ENCODE results near the gene PIK3C2G.

PIK3C2G gene

DNA sequence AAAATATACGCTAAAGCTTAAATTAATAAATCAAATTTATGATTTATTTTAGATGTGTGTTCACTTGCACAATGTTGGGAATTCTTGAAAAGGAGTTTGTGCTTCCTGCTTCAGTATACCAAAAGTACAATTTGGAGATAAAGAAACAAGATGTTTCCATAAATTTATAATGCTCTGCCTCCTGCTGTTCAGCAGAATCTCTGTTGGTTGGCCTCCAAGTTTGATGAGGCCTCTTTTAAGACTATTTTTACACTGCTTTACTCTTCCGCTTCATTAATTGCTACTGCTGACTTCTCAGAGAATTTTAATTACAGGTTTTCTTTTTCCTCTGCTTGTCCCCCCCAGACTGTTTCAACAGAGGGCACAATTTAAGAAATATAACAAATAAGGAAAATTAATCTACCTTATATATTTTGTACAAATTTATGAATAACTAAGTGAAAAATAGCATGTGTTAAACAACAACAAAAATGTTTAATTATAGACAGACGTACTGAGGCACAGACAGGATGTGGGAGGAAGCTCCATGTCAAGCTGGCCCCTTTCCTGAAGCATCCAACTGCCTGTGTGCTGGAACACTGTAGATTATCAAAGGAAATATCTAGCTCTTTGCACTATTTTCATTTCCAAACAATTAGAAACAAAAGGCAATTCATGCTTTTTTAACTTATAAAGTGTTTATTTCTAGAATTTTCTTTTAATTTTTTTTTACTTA, 83.9 kb downstream of the PIK3C2G start:
- DNase-seq (ENCODE audit: low read depth): no peak

DNA sequence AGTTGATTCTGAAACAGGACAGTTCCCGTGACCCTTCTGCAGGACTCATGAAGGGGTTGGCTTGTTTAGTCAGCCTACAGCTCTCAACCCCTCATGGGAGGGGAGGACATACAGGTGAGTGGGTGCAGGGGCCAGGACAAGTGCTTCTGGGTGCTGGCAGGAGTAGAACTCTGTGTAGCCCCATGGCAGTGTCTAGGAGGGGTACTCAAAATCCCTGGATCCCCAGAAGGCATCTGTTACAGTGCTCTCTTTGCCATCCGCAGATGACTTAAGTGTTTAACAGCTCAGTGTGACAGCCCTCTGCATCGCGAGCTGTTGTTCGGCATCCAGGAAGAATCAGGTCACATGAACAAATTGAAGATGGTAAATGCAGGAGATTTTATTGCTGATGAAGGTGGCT, 91.0 kb downstream of the PIK3C2G start:
- DNase-seq (ENCODE audit: low read depth): no peak

DNA sequence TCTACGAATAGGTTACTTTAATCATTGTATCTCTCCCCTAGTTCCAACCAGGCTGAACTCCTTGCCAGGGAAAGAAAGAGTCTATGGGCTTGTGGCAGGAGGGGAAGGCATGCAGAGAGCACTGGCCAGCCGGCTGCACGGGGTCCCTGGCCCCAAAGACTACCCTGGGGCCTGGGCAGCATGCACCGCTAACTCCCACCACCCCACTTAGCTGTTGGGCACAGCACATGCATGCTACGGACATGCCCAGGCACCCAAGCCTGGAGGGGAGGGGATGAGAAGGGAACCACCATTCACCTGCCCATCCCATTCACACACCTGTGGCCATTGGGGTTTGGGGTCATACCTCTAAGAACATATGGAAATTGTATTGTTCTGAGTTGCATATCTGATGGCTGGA, 94.1 kb downstream of the PIK3C2G start:
- no peak for DNase-seq (ENCODE audit: low read depth)

DNA sequence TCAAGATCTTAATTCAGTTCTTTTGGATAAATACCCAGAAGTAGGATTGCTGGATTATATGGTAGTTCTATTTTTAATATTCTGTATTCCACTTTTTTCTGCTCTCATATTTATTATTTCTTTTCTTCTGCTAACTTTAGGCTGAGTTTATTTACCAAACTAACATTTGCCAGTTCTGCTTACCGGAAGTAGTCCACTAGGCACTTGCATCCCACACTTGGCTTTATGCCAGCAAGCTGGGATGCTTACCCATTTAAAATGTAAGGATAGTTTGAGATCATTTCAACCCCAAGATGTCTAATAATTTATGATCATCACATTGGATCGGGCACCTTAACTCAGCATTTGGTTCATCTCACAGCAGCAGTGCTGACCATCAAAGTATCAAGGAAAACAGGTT, 96.8 kb downstream of the PIK3C2G start:
- DNase-seq (ENCODE audit: low read depth): no peak

DNA sequence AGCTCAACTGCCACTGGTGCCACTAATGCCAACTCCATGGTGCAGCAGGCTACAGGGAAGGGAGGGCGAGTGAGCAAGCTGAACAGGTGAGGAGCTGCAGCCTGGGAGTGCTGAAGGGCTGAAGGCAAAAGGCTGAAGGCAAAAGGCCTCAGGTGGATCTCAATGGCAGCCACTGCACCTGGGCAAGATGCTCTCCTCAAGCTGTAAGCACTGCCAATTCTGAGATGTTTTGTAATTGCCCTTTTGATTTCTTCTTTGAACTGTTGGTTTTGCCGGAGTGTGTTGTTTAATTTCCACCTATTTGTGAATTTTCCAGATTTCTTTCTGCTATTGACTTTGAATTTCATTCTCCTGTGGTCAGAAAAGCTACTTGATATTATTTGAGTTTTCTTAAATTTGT, 97.6 kb downstream of the PIK3C2G start:
- no peak for DNase-seq (ENCODE audit: low read depth)

DNA sequence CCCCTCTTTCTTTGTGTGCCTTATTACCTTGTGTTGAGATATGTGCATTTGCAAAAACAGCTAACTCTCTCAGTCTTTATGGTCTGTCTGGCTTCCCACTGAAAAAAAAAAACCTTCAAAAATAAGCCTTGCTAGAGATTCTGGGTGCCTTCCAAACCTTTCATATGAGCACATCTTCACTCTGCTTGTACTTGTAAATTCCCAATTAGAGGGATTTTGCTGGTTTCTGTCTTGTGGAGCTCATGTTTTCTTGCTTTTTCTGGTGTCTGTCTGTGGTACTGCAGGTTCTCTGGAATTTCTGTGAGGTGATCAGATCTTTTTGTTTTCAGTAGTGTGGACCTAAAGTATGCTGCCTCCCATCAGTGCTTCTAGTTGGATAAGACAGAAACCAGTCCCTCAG, 100.1 kb downstream of the PIK3C2G start:
- no peak for DNase-seq (ENCODE audit: low read depth)

DNA sequence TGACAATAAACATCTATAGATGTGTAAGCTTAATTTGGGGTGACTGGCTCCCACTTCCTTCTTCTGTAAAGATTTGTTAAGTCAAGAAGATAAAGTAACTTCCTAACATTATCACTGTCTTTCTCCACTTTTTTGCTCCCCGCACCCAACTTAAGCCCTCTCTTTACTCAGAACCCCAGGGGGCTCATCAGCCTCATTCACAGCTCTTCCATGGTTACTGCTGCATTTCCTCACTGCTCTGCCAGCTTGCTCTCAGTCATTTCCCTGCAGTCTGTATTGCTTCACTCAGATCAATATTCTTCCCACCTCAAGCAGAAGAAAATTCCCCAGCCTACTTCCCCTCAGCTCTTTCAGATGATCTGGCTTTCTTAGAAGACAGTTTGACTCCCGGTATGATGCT, 102.0 kb downstream of the PIK3C2G start:
- DNase-seq (ENCODE audit: low read depth): no peak

DNA sequence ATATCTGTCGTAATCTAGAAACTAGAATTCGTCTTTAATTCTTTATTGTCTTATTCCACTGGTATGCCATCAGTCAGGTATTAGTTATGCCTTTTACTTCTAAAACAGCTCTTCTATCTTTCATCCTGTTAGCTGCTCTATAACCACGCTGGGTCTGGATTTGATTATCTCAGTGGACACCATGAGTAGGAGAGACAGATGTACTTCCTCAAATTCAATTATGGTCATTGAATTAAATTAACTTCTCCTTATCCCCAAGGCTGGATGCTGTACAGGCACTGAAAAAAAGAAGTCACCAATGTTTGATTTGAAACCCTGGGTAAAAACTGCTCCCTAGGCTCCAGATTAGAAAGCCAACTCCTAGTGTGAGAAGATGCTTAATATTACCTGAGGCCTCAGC, 107.3 kb downstream of the PIK3C2G start:
- no peak for DNase-seq (ENCODE audit: low read depth)

DNA sequence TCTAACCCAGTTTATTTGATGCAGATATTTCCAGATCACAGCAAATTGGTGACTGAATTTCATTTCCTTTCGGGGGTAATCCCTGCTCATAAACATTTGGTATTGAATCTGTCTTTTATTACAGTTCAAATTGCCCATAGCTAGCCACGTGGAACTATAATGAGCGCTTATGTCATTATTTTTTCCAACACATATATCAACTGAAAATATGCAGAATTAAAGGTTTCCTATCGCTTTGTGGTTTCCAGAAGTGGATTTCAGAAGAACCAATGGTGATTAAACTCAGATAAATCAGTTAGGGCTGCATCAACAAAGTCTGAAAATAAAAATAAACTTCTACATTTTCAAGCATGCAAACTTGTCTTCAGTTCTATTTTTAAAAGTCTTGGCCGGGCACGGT, 111.9 kb downstream of the PIK3C2G start:
- DNase-seq (ENCODE audit: low read depth): no peak

DNA sequence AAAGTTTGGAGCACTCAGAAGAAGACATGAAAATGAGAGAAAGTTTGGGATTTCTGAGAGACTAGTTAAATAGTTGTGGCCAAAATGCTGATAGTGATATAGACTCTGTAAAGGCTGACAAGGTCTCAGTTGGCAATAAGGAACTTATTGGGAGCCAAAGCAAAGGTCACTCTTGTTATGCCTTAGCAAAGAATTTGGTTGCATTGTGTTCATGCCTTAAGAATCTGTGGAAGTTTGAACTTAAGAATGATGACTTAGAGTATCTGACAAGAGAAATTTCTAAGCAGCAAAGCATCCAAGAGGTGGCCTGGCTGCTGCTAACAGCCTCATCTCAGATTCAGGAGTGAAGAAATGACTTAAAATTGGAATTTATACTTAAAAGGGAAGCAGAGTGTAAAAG, 113.8 kb downstream of the PIK3C2G start:
- no peak for DNase-seq (ENCODE audit: low read depth)

DNA sequence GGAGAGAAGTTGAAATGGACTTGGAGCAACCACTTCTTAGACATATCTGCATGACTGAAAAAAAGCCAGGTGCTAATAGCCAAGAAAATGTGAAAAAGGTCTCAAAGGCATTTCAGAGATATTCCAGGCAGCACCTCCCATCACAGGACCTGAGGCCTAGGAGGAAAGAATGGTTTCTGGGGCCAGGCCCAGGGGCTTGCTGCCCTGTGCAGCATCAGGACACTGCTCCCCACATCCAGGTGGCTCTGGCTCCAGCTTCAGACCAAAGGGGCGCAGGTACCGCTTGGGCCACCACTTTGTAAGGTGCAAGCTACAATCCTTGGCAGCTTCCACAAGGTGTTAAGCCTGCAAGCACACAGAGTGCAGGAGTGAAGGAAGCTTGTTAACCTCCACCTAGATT, 114.3 kb downstream of the PIK3C2G start:
- no peak for DNase-seq (ENCODE audit: low read depth)

DNA sequence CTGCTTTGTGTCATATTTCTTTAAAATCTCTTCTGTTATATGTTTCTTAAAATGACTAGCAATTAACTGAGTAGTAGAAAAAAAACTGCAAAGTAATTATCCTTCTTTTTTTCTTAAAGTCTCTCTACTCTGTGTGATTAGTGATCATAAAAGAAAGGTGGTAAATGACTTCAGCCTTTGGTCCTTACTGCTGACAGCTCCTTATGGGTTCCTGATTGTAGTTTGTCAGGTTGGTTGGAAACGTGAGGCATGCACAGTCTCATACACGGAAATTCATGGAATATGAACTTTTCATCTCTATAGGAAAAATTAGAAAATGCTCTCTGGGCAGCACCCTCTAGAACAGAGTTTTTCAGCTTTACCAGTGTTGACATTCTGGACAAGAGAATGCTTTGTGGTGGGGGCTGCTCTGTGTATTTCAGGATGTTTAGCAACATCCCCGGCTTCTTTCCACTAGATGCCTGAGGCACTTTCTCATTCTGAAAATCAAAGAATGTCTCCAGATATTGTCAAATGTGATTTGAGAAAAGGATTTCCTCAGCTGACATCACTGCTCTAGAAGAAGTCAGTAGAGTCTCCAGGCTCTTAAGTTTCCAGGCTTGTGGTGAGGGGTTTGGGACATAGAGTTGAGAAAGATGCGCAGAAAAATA, 121.0 kb downstream of the PIK3C2G start:
- DNase-seq (ENCODE audit: low read depth): no peak

DNA sequence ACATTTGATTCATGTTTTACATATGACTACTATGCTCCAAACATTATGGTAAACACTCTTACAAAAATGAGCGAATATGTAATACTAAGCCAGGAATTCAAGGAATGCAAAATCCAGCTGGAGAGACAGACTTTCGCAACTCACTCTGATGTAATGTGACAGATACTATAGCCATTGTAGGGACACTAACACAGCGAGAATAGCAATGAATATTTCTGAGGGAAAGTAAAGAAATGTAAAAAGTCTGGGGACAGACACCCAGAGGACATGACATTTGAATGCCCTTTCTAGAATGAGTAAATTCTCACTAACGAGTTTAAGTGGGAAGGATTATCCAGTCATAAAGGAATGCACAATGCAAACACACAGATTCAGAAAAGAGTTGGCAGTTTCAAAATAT, 121.9 kb downstream of the PIK3C2G start:
- DNase-seq (ENCODE audit: low read depth): no peak

DNA sequence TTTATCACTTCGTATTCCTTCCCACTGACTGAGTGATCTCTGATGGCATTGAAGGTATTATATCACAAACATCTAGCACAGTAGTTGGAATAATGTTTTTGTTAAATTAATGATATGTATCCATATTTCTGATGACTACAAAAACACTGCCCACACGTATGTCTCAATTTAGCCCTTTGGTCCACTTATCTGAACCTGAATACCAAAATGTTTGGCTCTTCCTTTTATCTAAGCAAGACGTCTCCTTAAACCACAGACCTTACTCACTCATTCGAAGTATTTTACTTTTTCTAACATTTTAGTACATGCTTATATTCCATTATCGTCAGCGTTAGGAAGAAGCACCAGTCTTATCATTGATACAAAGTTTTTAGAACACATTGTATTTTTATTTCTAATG, 126.4 kb downstream of the PIK3C2G start:
- DNase-seq (ENCODE audit: low read depth): no peak

DNA sequence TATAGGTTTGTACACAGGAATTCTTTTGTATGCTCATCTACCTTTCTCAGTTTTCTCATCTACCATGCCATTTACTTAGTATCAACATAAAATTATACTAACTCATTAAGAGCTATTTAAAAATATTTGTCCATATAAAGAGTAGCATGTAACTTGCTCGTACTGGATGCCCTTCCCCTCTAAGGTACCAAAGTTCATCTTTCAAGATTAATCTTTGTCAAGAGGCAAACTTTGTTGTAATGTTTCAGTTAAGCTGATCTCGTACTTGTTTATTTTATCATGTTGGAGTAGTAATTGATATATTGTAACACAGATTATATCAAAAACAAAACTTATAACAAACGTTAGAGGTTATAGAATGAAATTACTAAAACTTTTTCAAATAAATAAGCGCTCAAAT, 128.5 kb downstream of the PIK3C2G start:
- DNase-seq (ENCODE audit: low read depth): no peak

DNA sequence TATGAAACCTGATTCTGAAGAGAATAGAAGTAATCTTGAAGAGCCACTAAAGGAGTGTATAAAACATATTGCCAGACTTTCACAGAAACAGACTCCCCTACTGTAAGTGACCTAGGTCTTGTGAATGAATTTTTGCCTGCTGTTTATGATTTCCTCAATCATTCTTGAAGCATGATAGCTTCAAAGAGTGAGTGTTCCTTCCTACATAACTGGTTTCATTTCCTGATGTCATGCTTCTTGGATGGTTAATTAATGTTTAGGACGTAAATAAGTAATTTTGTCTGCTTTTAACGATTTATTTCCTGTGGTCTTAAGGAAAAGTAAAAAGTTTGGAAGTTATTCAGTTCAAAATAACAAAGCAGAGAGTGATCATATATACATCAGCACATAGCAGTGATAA, 129.8 kb downstream of the PIK3C2G start:
- DNase-seq (ENCODE audit: low read depth): no peak

DNA sequence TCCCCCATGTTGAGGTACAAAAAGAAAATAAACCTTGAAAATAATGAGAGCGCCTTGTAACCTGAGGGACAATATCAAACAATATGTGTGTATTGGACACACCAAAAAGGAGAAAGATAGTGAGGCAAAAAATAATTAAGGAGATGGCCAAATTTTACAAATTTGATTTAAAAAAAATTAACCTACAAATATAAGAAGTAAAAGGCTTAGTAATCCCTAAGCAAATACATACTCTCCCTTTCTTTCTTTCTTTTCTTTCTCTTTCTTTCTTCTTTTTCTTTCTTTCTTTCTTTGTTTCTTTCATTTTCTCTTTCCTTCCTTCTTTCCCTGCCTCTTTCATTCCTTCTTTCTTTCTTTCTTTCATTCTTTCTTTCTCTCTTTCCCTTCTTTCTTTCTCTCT, 133.4 kb downstream of the PIK3C2G start:
- DNase-seq (ENCODE audit: low read depth): no peak

DNA sequence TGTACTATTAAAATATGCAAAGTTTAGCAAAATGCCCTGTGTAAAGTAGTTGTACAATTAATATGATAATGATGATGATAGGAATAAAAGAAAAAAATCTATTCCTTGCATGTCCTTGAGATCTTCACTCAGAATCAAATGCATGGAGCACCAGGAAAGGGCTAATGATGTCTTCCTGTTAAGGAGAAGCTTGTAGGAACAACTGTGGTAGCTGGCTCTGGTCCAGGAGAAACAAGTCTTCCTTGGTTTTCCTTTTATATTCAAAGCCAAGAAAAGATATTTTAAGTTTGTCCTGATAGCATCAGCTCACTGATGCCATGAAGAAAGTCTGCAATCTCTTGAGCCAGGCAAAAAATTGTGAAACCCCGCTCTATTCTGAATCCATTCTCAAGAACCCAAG, 138.9 kb downstream of the PIK3C2G start:
- no peak for DNase-seq (ENCODE audit: low read depth)

DNA sequence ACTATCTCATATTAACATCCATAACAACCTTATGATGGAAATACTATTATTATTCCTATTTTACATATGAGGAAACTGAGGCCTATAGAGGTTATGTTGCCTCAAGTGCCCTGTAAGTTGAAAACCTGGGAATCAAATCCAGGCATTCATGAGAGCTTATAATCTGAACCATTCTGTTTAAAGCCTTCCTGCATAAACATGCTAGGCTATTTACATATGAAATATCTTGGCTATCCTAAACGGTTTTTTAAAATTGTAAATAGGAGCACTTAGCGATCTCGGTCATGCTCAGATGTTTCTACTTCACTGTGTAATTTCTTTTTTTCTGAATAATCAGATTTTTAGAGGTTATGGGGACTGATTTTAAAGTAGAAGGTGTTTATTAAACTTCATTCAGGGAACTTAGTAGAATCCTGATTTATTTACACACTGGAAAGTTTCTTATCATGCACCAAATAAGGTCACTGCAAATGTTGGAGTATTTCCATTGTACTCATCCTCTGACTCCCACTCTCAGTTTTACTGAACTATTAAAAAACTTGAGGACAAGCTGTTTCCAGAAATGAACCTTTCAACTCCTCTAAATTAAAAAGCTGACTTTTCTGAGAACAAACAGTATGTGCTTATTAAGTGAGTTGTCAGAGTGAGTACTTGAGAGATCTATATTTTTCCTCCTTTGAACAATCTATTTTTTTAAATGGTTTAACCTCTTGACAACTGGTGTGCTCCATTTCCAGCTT, 141.7 kb downstream of the PIK3C2G start:
- no peak for DNase-seq (ENCODE audit: low read depth)

DNA sequence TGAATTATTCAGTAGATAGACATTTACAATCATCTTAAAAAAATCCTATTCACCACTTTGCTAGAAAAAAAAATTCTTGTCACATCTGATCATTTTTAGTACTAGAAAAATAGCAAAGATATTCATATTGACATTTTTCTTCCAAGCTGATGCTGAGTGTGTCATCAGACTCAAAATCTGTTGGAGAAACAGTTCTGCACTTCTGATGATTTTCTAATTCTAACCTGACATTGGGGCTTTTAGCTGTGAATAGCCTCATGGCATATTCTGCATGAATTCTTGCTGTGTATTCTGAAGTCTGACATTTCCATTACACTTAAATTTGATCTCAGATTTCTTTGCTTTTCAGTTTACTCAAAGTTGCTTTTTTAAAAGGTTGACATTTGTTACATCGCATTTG, 150.1 kb downstream of the PIK3C2G start:
- no peak for DNase-seq (ENCODE audit: low read depth)

DNA sequence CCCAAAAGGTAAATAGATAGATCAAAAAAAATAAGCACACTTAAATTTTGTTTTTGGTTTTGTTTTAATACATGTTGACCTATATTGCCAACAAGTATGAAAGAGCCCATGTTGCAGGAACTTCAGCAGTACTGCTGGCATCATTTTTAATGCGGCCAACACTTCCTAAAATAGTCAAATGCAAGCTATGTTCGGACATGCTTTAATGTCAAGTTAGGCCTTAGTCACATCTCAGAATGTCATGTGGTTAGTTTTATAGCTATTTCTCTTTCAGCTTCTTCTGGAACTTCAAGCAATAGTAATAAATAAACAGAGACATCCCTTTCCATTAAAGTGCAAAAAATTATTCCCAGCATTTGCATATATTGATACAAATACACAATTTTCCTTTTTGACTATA, 153.4 kb downstream of the PIK3C2G start:
- no peak for DNase-seq (ENCODE audit: low read depth)

DNA sequence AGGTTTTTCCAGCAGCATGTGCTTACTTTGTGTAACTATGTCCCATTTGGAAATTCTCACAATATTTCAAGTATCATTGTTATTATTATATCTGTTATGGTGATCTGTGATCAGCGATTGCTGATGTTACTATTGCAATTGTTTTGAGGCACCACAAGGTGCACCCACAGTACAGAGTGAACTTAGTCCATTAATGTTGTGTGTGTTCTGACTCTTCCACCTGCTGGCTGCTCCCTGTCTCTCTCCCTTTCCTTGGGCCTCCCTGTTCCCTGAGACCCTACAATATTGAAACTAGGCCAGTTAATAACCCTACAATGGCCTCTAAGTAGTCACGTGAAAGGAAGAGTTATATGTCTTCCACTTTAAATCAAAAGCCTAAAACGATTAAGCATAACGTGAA, 153.9 kb downstream of the PIK3C2G start:
- DNase-seq (ENCODE audit: low read depth): no peak

DNA sequence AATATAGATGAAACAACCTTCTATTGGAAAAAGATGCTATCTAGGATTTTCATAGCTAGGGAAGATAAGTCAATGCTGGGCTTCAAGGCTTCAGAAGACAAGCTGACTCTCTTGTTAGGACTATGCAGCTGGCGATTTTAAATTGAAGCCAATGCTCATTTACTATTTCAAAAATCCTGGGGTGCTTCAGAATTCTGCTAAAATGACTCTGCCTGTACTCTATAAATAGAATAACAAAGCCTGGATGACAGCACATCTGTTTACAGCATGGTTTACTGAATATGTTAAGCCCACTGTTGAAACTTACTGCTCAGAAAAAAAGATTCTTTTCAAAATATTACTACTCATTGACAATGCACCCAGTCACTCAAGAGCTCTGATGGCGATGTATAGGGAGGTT, 155.1 kb downstream of the PIK3C2G start:
- DNase-seq (ENCODE audit: low read depth): no peak

DNA sequence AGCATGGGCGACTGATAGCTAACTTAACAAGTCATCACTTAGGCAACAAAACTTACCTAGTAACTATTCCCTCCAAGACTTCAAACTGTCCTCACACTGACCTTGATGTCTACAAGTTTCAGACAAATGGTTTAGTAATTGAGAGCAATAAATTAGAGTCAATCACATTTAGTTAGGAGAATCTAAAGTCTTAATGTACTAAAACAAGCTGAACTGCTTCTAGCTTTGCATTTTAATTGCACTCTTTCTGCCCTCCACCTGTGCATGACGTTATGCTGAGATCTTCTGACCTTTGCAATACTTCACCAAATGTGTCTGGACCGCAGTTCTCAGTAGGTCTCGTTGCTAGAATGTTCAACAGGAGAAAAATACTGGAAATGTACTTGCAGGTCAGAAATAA, 158.0 kb downstream of the PIK3C2G start:
- DNase-seq (ENCODE audit: low read depth): no peak
